Stimulated activated CD8-positive, alpha-beta memory T cell treated with anti-CD3 and anti-CD28 coated beads, Interleukin-7, amount 100 ng/mL, for 4 hours (primary cell): ENCODE data around the gene RANBP1.
"Not testable (repeated sequence)": the region's sequence is repeated elsewhere in the genome, so short reads cannot be mapped to it uniquely, and the experiment has no call there.

Source experiments
- DNase-seq, 2 donors: peaks; one replicate each; pipeline ENCODE4 v3.0.0-alpha.2; 2020; ENCODE audit warnings: low read depth in 2 of 2

RANBP1 gene

DNA sequence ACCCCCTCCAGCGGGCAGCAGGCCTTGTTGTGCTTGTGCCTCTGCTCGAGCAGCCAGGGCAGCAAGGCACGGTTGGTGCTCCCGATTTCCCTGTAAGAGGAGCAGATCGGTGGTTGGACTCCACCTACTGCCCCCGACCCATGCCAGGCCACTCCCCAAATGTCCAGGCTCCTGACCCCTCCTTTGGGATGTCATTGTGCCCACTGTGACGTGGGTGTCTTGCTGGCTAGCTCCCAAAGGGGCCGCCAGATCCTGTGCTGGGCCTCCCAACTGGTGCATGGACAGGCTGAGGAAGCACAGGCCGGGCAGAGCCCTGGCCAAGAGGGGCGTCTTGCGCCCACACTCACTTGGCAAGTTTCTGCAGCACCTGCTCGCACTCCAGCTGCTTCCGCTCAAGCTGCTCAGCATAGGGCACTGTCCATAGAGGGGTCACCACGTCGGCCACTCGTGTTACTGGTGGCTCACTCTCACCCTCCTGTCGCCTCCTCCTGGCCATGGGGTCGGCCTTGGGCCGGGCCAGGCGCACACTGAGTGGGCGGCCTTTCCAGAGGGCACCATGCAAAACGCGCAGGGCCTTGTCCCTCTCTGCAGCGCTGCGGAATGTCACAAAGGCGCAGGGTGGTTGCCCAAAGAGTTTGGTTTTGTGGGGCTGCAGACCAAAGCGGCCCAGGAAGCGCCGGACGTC lies at the start of gene RANBP1:
Gene RANBP1, plus strand, starts transcription at position 414 of the 685 bp plus-strand sequence. Its CDS starts 81 bp downstream, at position 495.
- DNase-seq = no peak

DNA sequence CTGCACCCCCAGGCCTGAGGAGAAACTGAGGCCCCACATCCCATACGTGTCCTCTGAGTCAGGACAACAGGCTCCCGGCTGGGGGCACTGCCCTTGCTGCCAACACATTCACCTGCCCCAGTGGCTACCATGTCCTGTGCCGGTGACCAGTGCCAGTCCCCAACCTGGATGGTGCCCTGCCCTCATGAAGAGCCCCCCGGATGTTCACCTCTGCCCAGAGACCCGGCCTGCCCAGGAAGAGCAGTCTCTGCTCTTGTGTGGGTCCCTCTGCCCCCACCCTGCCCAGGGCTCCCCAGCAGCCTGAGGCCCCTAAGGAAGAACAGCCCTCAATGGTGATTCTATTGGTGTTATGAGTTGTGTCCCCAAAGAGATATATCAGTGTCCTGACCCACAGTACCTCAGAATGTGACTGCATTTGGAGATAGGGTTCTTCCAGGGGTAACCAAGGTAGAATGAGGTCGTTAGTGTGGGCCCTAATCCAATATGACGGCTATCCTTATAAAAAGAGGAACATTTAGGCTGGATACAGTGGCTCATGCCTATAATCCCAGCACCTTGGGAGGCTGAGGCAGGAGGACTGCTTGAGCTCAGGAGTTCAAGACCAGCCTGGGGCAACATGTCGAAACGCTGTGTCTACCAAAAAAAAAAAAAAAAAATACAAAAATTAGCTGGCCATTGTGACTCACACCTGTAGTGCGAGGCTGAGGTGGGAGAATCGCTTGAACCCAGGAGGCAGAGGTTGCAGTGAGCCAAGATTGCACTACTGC lies 49.1 kb upstream of the RANBP1 start:
- no peak for DNase-seq

DNA sequence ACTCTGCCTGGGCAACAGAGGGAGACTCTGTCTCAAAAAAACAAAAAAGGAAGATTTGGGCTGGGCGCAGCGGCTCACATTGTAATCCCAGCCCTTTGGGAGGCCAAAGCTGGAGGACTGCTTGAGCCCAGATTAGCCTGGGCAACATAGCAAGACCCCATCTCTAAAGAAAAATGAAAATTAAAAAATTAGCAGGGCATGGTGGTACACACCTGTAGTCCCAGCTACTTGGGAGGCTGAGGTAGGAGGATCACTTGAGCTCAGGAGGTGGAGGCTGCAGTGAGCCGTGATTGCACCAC lies 48.6 kb upstream of the RANBP1 start:
- DNase-seq = not testable (repeated sequence)

DNA sequence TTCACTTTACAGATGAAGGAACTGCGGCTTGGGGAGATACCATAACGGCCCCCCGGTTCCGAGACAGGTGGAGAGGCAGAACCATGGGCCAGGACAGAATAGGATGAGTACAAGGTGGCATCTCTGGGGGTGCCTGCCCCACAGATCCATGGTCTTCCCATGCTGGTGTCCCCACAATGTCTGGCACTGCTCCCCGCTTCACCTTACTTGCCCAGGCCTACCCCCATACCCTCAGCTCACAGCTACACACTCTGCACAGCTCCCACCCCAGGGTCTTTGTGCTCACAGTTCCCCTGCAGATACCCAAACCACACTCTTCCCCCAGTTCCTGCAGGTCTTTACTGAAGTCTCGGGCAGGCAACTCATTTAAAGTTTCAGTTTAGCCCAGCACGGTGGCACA lies 47.3 kb upstream of the RANBP1 start:
- DNase-seq = no peak

DNA sequence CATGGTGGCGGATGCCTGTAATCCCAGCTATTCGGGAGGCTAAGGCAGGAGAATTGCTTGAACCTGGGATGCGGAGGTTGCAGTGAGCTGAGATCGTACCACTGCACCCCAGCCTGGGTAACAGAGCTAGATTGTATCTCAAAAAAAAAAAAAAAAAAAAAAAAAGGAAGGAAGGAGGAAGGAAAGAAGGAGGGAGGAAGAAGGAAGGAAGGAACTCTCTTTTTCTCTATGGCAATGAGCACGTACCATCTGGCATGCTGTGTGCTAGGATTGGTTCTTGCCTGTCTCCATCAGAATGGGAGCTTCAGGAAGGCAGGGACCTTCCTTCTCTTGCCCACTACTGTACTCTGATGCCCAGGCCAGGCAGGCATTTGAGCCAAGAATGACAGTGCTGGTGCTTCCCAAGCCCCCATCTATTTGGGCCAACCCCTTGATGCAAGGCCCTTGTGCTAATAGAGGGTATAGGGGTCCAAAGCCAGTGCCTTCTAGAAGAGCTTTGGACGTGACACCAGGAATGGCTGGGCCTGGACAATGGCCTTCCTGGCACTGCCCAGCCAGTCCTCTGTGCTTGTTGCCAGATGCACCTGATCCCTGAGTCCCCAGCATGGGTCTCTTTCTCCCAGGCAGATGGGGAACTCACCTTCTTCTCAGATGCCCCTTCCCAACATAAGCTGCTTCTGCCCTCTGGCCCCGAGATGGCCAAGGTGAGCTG lies 46.4 kb upstream of the RANBP1 start:
- no peak for DNase-seq

DNA sequence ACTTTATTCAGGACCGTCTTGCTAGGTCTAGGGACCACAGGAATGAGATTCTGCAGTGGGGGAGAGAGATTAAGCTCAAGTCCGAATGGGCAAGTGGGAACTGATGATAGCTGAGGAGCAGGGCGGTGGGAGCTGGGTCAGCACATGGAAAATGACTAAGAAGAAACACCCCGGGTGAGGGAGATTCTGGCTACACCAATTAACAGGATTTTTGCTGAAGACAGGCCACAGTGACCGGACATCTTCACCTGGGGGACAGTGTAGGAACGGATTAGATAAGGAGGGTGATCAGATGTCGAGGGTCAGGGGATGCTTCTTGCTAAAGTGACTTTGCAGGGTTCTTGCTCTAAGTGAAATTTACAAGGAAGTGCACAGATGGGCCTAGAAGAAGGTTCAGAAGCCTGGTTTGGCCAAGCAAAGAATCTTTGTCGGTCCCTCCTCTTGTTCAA lies 44.4 kb upstream of the RANBP1 start:
- no peak for DNase-seq

DNA sequence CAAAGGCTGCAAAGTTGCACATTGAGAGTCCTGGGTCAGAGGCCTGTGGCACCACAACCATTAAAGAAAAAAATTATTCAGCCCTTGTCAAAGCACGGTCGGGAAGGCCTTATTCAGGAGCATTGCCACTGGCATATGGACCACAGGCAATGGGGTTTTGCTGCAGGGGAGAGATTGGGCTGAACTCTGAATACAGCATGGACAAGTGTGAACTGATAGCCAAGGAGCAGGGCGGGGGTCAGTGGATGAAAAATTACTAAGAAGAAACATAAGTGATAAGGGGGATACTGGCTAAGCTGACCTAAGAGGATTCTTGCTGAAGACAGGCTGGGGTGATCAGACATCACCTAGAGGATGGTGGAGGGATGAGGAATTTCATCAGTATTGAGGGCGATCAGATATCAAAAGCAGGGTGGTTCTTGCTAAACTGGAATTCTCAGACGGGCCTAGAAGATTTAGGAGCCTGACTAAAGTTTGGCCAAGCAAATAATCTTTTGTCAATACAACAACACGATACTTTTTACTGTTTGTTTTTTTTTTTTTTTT lies 39.2 kb upstream of the RANBP1 start:
- DNase-seq = no peak

DNA sequence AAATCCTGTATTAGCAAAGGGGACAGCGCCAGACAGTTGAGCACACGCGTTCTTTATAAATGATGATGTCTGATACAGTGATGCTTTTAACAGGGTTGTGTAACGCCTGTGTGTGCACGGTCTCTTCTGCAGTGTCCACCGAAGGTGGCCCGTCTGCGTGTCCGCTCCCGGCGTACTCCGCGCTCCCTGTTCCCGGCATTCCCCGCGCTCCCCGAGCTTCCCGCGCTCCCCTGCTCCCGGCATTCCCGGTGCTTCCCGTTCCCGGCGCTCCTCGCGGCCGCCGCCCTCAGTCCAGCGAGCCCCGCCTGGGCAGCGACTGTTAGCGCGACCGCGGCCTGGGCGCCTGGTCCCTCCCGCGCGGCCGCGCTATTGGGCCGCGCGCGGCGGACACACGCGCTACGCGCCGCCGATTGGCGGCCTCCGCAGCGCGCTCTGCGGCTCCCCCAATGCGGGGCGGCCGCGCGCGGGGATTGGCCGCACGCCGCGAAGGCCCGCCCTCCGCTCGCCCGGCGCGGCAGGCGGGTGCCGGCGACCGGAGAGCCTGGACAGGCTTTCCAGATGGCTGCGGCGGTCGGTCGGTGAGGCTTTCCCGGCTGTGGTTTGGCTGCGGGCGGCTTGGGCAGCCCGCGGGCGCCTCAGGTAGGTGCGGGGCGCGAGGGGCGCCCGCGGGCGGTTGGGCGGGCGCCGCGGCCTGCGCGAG lies 36.0 kb upstream of the RANBP1 start, which contains the start of gene DGCR8:
Gene DGCR8, plus strand, starts transcription at position 497 of the 700 bp plus-strand sequence. CDS start 5,723 bp downstream, outside the sequence.
- peak in 1 of 2 donors; percentile 68 for DNase-seq

DNA sequence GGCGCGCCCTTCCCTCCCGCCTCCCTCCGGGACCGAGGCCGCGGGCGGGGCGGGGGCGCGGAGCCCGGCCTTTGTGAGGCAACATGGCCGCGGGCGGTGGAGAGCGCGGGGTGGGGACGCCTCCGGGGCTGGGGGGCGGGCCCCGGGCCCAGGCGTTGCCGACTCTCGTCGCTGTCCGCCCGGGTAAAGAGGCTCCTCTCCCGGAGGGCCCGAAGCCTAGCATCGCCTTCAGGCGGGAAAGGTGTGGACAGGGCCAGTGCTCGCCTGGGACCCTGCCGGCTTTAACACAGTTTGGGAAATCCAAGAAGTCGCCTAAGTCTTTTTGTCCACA lies 35.5 kb upstream of the RANBP1 start:
- DNase-seq = peak; percentile 47 to 76

DNA sequence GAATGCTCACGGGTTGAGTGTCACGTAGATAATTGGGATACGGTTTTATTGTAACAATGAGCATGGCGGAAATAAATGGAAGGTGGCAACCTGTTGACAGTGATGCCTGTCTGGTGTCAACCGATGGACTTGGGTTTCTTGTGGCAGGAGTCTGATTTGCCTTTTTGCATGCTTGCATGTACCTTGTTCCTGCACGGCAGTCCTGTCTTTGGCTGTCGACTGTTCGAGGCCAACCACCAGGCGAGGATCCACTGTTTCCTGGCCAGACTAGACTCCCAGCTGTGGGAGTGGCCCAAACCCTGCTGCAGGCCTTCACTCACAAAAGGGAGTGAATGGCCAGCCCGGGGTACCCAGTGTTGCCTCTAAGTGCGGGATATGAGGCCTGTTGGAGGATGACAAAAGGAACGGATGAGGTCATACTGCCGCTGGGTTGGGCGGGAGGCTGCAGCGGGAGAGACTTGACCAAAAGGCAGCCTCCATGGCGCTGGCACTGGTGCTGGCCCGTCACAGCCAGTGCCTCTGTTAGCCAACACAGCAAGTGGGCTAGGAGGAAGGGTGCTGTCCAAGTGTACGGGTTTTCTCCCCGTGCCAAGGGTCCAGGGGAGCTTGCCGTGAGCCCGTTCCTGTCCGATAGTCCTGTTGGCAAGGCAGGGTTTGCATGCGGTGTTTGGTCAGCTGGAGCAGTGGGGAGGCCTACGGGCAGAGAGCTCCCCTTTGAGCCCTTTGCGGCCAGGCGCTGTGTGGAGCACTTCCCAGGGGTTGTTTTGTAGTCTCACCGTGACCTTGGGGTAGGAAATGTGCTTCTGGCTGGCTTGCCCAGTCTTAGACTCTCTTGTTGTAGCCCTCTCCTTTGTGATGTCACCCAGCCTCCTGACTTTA lies 34.9 kb upstream of the RANBP1 start:
- no peak for DNase-seq

DNA sequence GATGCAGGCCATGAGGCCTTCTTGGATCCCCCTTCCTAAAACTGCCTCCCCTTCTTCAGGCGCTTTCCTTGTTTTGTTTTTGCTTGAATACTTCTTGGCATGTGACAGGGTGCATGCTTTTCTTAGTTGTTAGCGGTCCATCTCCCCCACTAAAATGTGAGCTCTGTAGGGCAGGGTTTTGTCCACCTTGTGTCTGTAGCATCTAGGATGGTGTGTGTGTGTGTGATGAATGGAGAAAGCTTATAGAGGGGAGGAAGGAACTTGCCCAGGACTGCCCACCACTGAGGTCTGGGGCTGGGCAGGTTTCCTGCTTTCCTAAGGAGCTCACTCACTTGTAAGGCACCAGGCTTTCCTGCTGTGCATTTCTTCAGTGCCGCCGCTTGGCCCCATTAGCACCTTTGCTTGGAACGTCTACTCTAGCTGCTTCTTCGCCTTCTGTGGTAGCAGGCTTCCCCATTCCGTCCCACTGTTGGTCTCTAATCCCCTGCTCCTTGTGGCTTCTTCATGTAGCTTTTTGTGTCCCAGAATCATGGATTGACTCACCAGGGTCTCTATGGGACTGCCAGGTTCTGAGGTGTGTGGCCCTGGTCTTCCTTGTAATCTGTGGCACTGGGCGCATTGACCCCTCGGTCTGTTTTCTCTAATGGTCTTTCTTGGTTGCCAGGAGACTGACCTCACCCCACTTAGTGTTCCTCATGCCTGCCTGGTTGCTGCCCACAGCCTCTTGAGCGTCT lies 32.6 kb upstream of the RANBP1 start:
- DNase-seq = no peak

DNA sequence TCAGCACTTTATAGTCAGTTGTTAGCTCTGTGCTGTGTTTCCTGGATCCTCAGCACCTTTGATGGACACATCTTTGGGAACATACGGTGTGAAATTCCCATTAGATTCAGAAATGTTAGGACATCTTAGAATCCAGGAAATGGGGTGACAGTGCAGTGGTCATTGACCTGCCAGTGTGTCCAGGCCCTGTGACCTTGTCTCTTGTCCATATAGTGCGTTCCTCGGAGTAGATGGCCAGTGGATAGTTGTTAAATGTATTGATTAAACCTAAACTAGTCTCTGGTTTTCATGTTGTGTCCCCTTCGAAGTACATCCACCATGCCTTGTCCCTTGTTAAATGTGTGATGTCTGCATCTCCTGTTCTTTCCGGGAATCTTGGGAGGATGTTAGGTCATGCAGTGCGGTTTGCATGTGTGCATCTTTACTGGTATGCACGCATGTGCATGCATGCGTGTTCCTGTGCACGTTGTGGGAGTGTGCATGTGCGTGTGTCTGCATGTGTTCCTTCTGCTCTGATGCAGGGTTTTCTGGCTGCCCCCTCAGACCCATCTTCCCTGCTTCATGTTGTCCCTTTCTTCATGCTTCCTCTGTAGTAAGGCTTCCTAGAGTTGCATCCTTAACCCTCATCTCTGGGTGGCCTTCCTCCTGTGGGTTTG lies 31.9 kb upstream of the RANBP1 start:
- no peak for DNase-seq

DNA sequence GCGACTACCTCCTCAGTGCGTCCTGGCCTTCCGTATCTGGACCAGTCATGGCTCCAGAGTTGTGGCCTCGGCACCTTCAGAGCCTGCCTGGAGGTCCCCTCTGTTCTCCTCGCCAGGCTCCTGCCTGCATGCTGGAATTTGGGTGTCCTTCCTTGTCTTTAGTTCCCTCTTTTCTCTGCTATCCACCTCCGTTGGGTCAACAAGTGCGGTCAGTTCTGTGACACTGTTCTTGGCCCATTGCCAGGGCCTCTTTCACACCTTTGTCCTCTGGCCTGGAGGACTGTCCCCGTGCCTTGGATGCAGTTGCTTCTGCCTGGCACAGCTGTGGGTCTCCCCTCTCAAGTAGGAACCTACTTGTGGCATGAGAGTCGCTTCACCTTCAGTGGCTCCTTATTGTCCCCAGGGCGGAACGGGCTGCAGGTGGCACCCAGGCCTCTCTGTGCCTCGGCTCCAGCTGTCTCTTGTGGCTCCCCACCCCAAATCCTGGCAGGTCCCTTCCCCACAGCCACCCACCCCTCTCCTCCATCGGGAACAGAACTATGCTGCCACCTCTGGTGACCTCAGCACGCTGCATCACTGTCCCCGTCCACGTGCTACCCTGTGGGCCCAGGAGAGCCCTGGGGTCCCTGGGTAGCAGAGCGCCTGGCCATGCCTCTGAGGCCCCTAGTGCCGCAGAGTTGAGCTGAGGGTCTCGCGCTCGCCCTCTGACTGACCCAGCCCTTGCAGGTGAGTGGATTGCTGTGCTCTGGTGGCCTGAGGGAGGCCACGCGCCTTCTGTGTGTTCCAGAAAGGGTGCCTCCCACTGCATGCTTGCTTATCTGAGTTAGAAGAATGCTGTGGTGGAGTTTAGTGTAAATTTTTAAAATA lies 31.1 kb upstream of the RANBP1 start:
- DNase-seq = no peak

DNA sequence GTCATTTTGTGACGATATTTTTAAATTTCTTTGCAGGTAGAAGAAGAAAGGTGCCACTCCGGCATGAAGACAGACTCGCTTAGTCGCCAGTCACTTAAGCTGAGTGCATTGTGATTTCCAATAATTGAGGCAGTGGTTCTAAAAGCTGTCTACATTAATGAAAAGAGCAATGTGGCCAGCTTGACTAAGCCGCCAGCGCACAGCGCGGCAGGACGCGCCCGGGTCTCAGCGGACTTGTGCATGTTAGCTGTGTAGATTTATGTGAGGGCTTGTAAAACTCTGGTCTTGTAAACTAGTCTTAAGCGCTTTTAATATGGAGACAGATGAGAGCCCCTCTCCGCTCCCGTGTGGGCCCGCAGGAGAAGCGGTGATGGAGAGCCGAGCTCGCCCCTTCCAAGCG lies 30.3 kb upstream of the RANBP1 start:
- DNase-seq = no peak

DNA sequence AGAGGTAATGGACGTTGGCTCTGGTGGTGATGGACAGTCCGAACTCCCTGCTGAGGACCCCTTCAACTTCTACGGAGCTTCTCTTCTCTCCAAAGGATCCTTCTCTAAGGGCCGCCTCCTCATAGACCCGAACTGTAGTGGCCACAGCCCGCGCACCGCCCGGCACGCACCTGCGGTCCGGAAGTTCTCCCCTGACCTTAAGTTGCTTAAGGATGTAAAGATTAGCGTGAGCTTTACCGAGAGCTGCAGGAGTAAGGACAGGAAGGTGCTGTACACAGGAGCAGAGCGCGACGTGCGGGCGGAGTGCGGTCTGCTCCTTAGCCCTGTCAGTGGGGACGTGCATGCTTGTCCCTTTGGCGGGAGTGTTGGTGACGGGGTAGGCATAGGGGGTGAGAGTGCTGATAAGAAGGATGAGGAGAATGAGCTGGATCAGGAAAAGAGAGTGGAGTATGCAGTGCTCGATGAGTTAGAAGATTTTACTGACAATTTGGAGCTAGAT lies 29.8 kb upstream of the RANBP1 start:
- no peak for DNase-seq

DNA sequence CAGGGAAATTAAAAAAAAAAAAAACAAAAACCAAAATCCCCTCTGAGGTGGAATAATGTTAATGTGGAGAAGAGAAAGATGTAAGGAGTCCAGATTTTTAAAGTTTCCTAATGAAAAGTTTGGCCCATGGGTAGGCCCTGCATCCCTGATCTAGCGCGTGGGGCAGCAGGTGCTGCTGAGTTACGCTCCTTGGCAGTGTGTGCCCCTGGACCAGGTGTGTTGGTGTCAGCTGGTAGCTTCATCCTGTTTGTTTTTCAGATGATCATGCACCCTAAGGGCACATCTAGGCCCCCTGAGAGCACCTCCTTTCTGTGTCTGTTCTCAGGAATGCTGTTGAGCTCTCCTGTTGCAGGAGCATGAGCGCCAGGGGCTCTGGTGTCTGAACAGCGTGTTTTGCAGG lies 29.1 kb upstream of the RANBP1 start:
- DNase-seq = no peak

DNA sequence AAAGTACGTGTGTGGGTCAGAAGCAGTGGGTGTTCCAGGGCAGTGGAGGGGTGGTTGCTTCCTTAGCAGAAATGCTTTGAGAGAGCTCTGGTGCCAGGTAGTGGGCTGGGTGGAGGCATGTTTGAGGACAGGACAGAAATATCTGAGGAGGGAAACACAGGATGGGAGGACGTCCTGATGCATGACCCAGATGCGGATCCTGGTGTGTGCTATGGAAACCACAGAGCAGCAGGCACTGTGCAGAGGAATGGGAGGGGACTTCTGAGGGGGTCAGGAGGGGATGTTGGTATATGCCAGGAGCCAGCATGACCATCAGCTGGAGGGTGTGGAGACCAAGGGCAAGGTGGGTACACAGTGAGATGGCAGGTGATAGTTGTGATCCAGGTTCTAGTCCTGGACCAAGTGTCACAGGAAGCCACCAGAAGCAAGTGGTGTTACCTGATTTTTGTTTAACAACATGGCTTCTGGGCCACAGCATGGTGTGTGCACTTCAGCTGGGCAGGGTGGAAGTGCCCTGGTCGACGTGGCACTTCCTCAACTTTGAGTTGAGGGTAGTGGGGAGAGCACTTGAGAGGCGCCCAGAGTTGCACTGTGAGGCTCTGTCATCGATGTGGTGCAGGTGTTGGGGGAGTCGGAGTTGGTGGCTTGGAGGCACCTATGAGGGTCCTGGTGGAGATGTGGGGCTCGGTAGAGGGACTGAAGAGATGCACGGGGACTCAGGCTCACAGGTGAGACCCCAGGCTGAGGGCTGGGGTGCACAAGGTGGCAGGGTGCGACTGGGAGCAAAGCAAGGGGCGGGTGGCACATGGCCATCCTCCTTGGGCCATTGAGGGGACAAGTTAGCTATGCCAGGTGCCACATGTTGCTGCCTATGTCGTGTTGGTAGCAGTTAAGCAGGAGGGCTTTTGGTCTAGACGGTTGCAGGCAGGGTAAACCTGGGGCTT lies 28.3 kb upstream of the RANBP1 start:
- DNase-seq = no peak
